Activated T-helper 2 cell treated with anti-CD3 and anti-CD28 coated beads, Interferon-gamma antibody, Interleukin-2, Interleukin-4, amounts not matched to agents 10 μg/mL and 5 μg/mL and 100 μg/mL, durations not matched to agents 14 hours and 24 hours and 36 hours (primary cell): ENCODE data around the gene PEX14. TPM values are rescaled to one million over a fixed set of nuclear protein-coding genes. Genes with fewer than 3 reads are reported as not detected.
"Not testable (repeated sequence)": the region's sequence is repeated elsewhere in the genome, so short reads cannot be mapped to it uniquely, and the experiment has no call there.

Experiments used
- DNase-seq: peaks from one replicate; pipeline ENCODE4 v3.0.0; 2021; ENCODE audit warnings: low spot score
- H3K27ac Mint-ChIP-seq: one replicate; pipeline ENCODE4 v1.8.0; 2021; ENCODE audit warnings: mixed read lengths
- H3K27me3 Mint-ChIP-seq: one replicate; pipeline ENCODE4 v1.8.0; 2021; ENCODE audit warnings: low read depth, mixed read lengths
- H3K36me3 Mint-ChIP-seq: one replicate; pipeline ENCODE4 v1.8.0; 2021; ENCODE audit warnings: low read depth, mixed read lengths
- H3K4me1 Mint-ChIP-seq: one replicate; pipeline ENCODE4 v1.8.0; 2021; ENCODE audit warnings: low read depth, mixed read lengths
- H3K4me3 Mint-ChIP-seq: one replicate; pipeline ENCODE4 v1.8.0; 2021; ENCODE audit warnings: low read depth, mild to moderate bottlenecking, moderate library complexity, mixed read lengths
- H3K9me3 Mint-ChIP-seq: one replicate; pipeline ENCODE4 v1.8.0; 2021; ENCODE audit warnings: mixed read lengths
- intact Hi-C: fragments of 100-400 bp; cut with micrococcal nuclease; formaldehyde crosslinking; loops from one replicate; pipeline ENCODE4 v1.15.1; 2023
- total RNA-seq: library from RNA; stranded (reverse); gene quantifications from 2 replicates; pipeline ENCODE4 v1.2.3, GENCODE V29; 2022

Gene PEX14
- total RNA-seq = 23.1 and 25.1 TPM in 2 replicates

- intact Hi-C loops = loop anchor here (2.0 kb wide), 1 partner anchor 76 kb away; the partner anchor contains the start of gene PGD
- DNase-seq = peak; percentile 85
- H3K27ac Mint-ChIP-seq = peak within 1 kb of the TSS; percentile 86
- peaks cover 9% of the 10 kb centered on the region for H3K36me3 Mint-ChIP-seq
- peaks cover 30% of the 10 kb centered on the region for H3K4me1 Mint-ChIP-seq
- H3K4me3 Mint-ChIP-seq = peak within 1 kb of the TSS; percentile 90
- H3K27me3 Mint-ChIP-seq = no peaks in the 10 kb centered on the region
- H3K9me3 Mint-ChIP-seq = no peaks in the 10 kb centered on the region
Measured at GRCh38 chr1:10474613-10475507, at the start of gene PEX14. TSS of gene PEX14 (plus strand) at chr1:10474950. CDS start at chr1:10474967, 17 bp downstream.

- intact Hi-C loops, H3K4me3 Mint-ChIP-seq, H3K36me3 Mint-ChIP-seq, DNase-seq, H3K9me3 Mint-ChIP-seq, H3K27me3 Mint-ChIP-seq, H3K27ac Mint-ChIP-seq: not testable (repeated sequence)
- peaks cover 17% of the 10 kb centered on the region for H3K4me1 Mint-ChIP-seq
Measured at GRCh38 chr1:10425826-10426534, 48.8 kb upstream of the PEX14 start.

GRCh38 chr1:10426535-10426848 lies 48.3 kb upstream of the PEX14 start:
- peaks cover 21% of the 10 kb centered on the region for H3K4me1 Mint-ChIP-seq
- H3K4me3 Mint-ChIP-seq, H3K27me3 Mint-ChIP-seq, H3K27ac Mint-ChIP-seq, H3K36me3 Mint-ChIP-seq, H3K9me3 Mint-ChIP-seq, intact Hi-C loops, DNase-seq: not testable (repeated sequence)

- DNase-seq = no peak
- peak overlapping the region; percentile 94 for H3K4me3 Mint-ChIP-seq
- intact Hi-C loops = loop anchor here (1.0 to 2.0 kb wide), 5 partner anchors 52 to 554 kb away; partner anchors contain the start of genes LZIC and NMNAT1
Measured at GRCh38 chr1:10428984-10429383, 45.8 kb upstream of the PEX14 start.

GRCh38 chr1:10429868-10430215 lies 44.9 kb upstream of the PEX14 start:
- Mint-ChIP-seq H3K27ac (peak overlapping the region; percentile 95), H3K27me3 (no peaks in the 10 kb centered on the region), H3K9me3 (no peaks in the 10 kb centered on the region), H3K4me3 (peak overlapping the region; percentile 94), H3K36me3 (no peaks in the 10 kb centered on the region), H3K4me1 (peaks cover 24% of the 10 kb centered on the region)
- intact Hi-C loops = loop anchor here (1.0 to 2.0 kb wide), 4 partner anchors 65 to 555 kb away; partner anchors contain the start of genes LZIC and NMNAT1
- no peak for DNase-seq

More at GRCh38 chr1:10428984-10429383, 45.8 kb upstream of the PEX14 start:
- no peaks in the 10 kb centered on the region for H3K9me3 Mint-ChIP-seq
- no peaks in the 10 kb centered on the region for H3K27me3 Mint-ChIP-seq
- H3K27ac Mint-ChIP-seq = no peak overlapping the region
- peaks cover 24% of the 10 kb centered on the region for H3K4me1 Mint-ChIP-seq
- no peaks in the 10 kb centered on the region for H3K36me3 Mint-ChIP-seq

- H3K9me3 Mint-ChIP-seq = no peaks in the 10 kb centered on the region
- peak; percentile 82 for DNase-seq
- H3K27ac Mint-ChIP-seq = peak within 1 kb of the TSS; percentile 95
- H3K36me3 Mint-ChIP-seq = no peaks in the 10 kb centered on the region
- H3K27me3 Mint-ChIP-seq = no peaks in the 10 kb centered on the region
- peaks cover 24% of the 10 kb centered on the region for H3K4me1 Mint-ChIP-seq
- H3K4me3 Mint-ChIP-seq = peak within 1 kb of the TSS; percentile 94
- intact Hi-C loops = loop anchor here (1.0 kb wide), 2 partner anchors 42 to 65 kb away; partner anchors contain the start of gene DFFA
Measured at GRCh38 chr1:10430216-10431069, 44.3 kb upstream of the PEX14 start, which contains the start of gene CENPS. TSS of gene CENPS (plus strand) at chr1:10430433. CDS start at chr1:10430518, 85 bp downstream.

- DNase-seq = no peak
- H3K4me1 Mint-ChIP-seq = peaks cover 24% of the 10 kb centered on the region
- intact Hi-C loops = loop anchor here (1.0 kb wide), 1 partner anchor 41 kb away; the partner anchor contains the start of gene DFFA
- H3K36me3 Mint-ChIP-seq = no peaks in the 10 kb centered on the region
- H3K9me3 Mint-ChIP-seq = no peaks in the 10 kb centered on the region
- H3K27me3 Mint-ChIP-seq = no peaks in the 10 kb centered on the region
- H3K27ac Mint-ChIP-seq = peak overlapping the region; percentile 95
- H3K4me3 Mint-ChIP-seq = peak overlapping the region; percentile 94
Measured at GRCh38 chr1:10431070-10431730, 43.5 kb upstream of the PEX14 start.

GRCh38 chr1:10432910-10433700 lies 41.6 kb upstream of the PEX14 start:
- Mint-ChIP-seq H3K4me3 (peak overlapping the region; percentile 33), H3K27me3 (no peaks in the 10 kb centered on the region), H3K36me3 (no peaks in the 10 kb centered on the region), H3K4me1 (peaks cover 20% of the 10 kb centered on the region), H3K27ac (no peak overlapping the region), H3K9me3 (no peaks in the 10 kb centered on the region)
- no peak for DNase-seq
- intact Hi-C loops = no loop called here

- DNase-seq = no peak
- H3K4me3 Mint-ChIP-seq = no peak overlapping the region
- intact Hi-C loops = no loop called here
- no peaks in the 10 kb centered on the region for H3K36me3 Mint-ChIP-seq
- no peaks in the 10 kb centered on the region for H3K9me3 Mint-ChIP-seq
- peaks cover 19% of the 10 kb centered on the region for H3K4me1 Mint-ChIP-seq
- no peak overlapping the region for H3K27ac Mint-ChIP-seq
- H3K27me3 Mint-ChIP-seq = no peaks in the 10 kb centered on the region
Measured at GRCh38 chr1:10433790-10434189, 41.0 kb upstream of the PEX14 start.

- H3K4me1 Mint-ChIP-seq = peaks cover 15% of the 10 kb centered on the region
- intact Hi-C loops = no loop called here
- no peak overlapping the region for H3K27ac Mint-ChIP-seq
- no peak overlapping the region for H3K4me3 Mint-ChIP-seq
- no peaks in the 10 kb centered on the region for H3K27me3 Mint-ChIP-seq
- DNase-seq = no peak
- H3K36me3 Mint-ChIP-seq = no peaks in the 10 kb centered on the region
- H3K9me3 Mint-ChIP-seq = no peaks in the 10 kb centered on the region
Measured at GRCh38 chr1:10434590-10434989, 40.2 kb upstream of the PEX14 start.

GRCh38 chr1:10437052-10437451 lies 37.7 kb upstream of the PEX14 start:
- Mint-ChIP-seq H3K4me3 (no peak overlapping the region), H3K27me3 (no peaks in the 10 kb centered on the region), H3K27ac (no peak overlapping the region), H3K4me1 (peaks cover 3% of the 10 kb centered on the region), H3K36me3 (peaks cover 2% of the 10 kb centered on the region), H3K9me3 (no peaks in the 10 kb centered on the region)
- no peak for DNase-seq
- intact Hi-C loops = no loop called here
